Ectodermal cell (in vitro differentiated cells): ENCODE measurements around the gene ZNF331. TPM values are rescaled to one million over a fixed set of nuclear protein-coding genes. Genes with fewer than 3 reads are reported as not detected.
"Not testable (repeated sequence)": the region's sequence is repeated elsewhere in the genome, so short reads cannot be mapped to it uniquely, and the experiment has no call there.

Experiments used
- H3K27ac ChIP-seq: 2 replicates; pipeline ENCODE4 v1.7.0; 2013; ENCODE audit warnings: mild to moderate bottlenecking, low read depth, low read length; ENCODE audit not compliant: insufficient read depth, poor library complexity, severe bottlenecking
- H3K27me3 ChIP-seq: 2 replicates; pipeline ENCODE4 v1.7.0; 2013; ENCODE audit warnings: mild to moderate bottlenecking, low read length; ENCODE audit not compliant: insufficient read depth, control insufficient read depth, poor library complexity, severe bottlenecking
- H3K36me3 ChIP-seq: one replicate; pipeline ENCODE4 v1.7.0; 2013; ENCODE audit warnings: low read length; ENCODE audit not compliant: control insufficient read depth, insufficient read depth
- H3K4me1 ChIP-seq: one replicate; pipeline ENCODE4 v1.7.0; 2013; ENCODE audit warnings: low read length; ENCODE audit not compliant: control insufficient read depth, insufficient read depth
- H3K4me3 ChIP-seq: 2 replicates; pipeline ENCODE4 v1.7.0; 2013; ENCODE audit warnings: low read depth, low read length, control low read depth; ENCODE audit not compliant: insufficient read depth
- H3K9me3 ChIP-seq: 2 replicates; pipeline ENCODE4 v1.7.0; 2013; ENCODE audit warnings: mild to moderate bottlenecking, low read length, moderate library complexity; ENCODE audit not compliant: control insufficient read depth
- WGBS, 2 experiments: methylation state at CpG; one replicate each; pipeline ENCODE4 v1.1.7; 2013; ENCODE audit warnings: missing lambda C conversion rate in 2 of 2; 5-methylcytosine and 5-hydroxymethylcytosine counted together
- polyA plus RNA-seq, 4 experiments: library from polyadenylated mRNA; stranded (reverse); fragments of 50-300 nt; gene quantifications; one replicate each; pipeline ENCODE4 v1.2.3, GENCODE V29; 2013

ZNF331 gene
- polyA plus RNA-seq (2013, experiment 1 of 4) = 38.3 TPM
- 39.4 TPM for polyA plus RNA-seq (2013, experiment 2 of 4)
- 33.4 TPM for polyA plus RNA-seq (2013, experiment 3 of 4)
- 35.5 TPM for polyA plus RNA-seq (2013, experiment 4 of 4)

- no peaks in the 10 kb centered on the region for H3K9me3 ChIP-seq
- WGBS, 2 experiments = 52 to 57% methylated on average over 81 of the region's 81 CpGs
- H3K27ac ChIP-seq = no peak within 1 kb of the TSS
- H3K4me1 ChIP-seq = no peaks in the 10 kb centered on the region
- peak within 1 kb of the TSS; percentile 70 for H3K4me3 ChIP-seq
- H3K27me3 ChIP-seq = no peaks in the 10 kb centered on the region
- H3K36me3 ChIP-seq = no peaks in the 10 kb centered on the region
Measured at GRCh38 chr19:53537521-53538377, at the start of gene ZNF331. Gene ZNF331, plus strand, starts transcription at chr19:53538145. Its CDS starts 31,232 bp downstream, at chr19:53569377.

GRCh38 chr19:53492153-53492552 is 45.8 kb upstream of the ZNF331 start:
- H3K27me3 ChIP-seq = no peaks in the 10 kb centered on the region
- WGBS, 2 experiments = 91 to 94% methylated on average over 5 of the region's 5 CpGs
- H3K4me3 ChIP-seq = no peak overlapping the region
- H3K4me1 ChIP-seq = no peaks in the 10 kb centered on the region
- no peak overlapping the region for H3K27ac ChIP-seq
- H3K36me3 ChIP-seq = peaks cover 55% of the 10 kb centered on the region
- H3K9me3 ChIP-seq = no peaks in the 10 kb centered on the region

- H3K27ac ChIP-seq, H3K27me3 ChIP-seq, H3K4me3 ChIP-seq, H3K9me3 ChIP-seq, H3K4me1 ChIP-seq, H3K36me3 ChIP-seq: not testable (repeated sequence)
- WGBS, 2 experiments = 80 to 82% methylated on average over 9 to 11 of the region's 11 CpGs
Measured at GRCh38 chr19:53497311-53498023, 40.5 kb upstream of the ZNF331 start.

- not testable (repeated sequence) for H3K4me3 ChIP-seq, H3K36me3 ChIP-seq, H3K27me3 ChIP-seq, H3K27ac ChIP-seq, H3K4me1 ChIP-seq, H3K9me3 ChIP-seq
- 79 to 91% methylated on average over 4 of the region's 4 CpGs for WGBS, 2 experiments
Measured at GRCh38 chr19:53498024-53498395, 39.9 kb upstream of the ZNF331 start.

DNA sequence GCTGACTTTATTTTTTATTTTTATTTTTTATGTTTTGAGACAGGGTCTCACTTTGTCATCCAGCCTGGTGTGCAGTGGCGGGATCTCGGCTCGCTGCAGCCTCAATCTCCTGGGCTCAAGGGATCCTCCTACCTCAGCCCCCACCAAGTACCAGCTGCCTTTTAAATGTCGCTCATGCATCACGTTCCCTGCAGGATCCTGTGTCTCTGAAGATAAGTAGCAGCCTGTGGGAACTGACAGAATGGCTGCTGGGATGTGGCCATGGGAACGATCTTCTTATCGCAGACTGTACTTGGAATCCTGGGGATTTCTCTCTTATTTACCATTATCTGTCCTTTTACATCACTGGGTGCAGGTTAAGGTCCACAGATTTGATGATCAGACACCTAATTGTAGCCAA is 34.8 kb upstream of the ZNF331 start:
- H3K27me3 ChIP-seq, H3K27ac ChIP-seq, H3K9me3 ChIP-seq, H3K36me3 ChIP-seq, H3K4me1 ChIP-seq, H3K4me3 ChIP-seq: not testable (repeated sequence)
- 67 to 68% methylated on average over 7 of the region's 7 CpGs for WGBS, 2 experiments

GRCh38 chr19:53503671-53504364 is 34.1 kb upstream of the ZNF331 start:
- H3K27me3 ChIP-seq, H3K36me3 ChIP-seq, H3K9me3 ChIP-seq, H3K4me1 ChIP-seq, H3K4me3 ChIP-seq, H3K27ac ChIP-seq: not testable (repeated sequence)
- WGBS, 2 experiments = 67 to 68% methylated on average over 10 to 11 of the region's 14 CpGs

GRCh38 chr19:53504365-53504703 is 33.6 kb upstream of the ZNF331 start:
- H3K4me1 ChIP-seq, H3K27ac ChIP-seq, H3K27me3 ChIP-seq, H3K9me3 ChIP-seq, H3K36me3 ChIP-seq, H3K4me3 ChIP-seq: not testable (repeated sequence)
- WGBS, 2 experiments = 65 to 69% methylated on average over 10 to 12 of the region's 13 CpGs

- H3K4me1 ChIP-seq = no peaks in the 10 kb centered on the region
- no peak overlapping the region for H3K27ac ChIP-seq
- 88 to 94% methylated on average over 7 of the region's 7 CpGs for WGBS, 2 experiments
- H3K4me3 ChIP-seq = no peak overlapping the region
- H3K36me3 ChIP-seq = no peaks in the 10 kb centered on the region
- H3K9me3 ChIP-seq = no peaks in the 10 kb centered on the region
- H3K27me3 ChIP-seq = no peaks in the 10 kb centered on the region
Measured at GRCh38 chr19:53504885-53505284, 33.1 kb upstream of the ZNF331 start.

DNA sequence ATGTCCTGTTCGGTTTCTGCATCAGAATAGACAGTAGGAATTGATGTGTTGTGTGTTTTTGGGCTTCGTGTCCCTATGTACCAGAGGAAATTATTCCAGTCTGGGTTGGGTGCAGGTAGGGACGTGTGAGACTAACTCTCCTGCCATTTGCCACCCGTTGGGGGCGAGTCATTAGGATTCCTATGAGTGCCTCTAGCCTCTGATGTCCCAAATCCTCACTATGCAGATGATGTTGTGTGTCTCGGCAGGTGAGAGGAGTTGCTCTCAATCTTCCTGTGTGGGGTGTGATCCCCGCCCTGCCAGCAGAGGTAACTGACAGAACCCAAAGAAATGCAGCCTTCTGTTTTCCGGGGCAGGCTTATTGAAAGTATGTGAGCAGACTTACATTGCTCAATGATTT is 31.2 kb upstream of the ZNF331 start:
- H3K4me3 ChIP-seq = no peak overlapping the region
- H3K4me1 ChIP-seq = no peaks in the 10 kb centered on the region
- H3K9me3 ChIP-seq = no peaks in the 10 kb centered on the region
- no peak overlapping the region for H3K27ac ChIP-seq
- H3K36me3 ChIP-seq = no peaks in the 10 kb centered on the region
- 75 to 78% methylated on average over 8 of the region's 8 CpGs for WGBS, 2 experiments
- no peaks in the 10 kb centered on the region for H3K27me3 ChIP-seq
